GM18868 (cell line): ENCODE results near the gene RPL37A.

ENCODE experiments used
- ATAC-seq: cut with Tn5 transposase; IDR thresholded peaks from one replicate; pipeline ENCODE4 v1.9.1; 2021; ENCODE audit warnings: mild to moderate bottlenecking, moderate library complexity; ENCODE audit not compliant: unreplicated experiment

The RPL37A gene

DNA sequence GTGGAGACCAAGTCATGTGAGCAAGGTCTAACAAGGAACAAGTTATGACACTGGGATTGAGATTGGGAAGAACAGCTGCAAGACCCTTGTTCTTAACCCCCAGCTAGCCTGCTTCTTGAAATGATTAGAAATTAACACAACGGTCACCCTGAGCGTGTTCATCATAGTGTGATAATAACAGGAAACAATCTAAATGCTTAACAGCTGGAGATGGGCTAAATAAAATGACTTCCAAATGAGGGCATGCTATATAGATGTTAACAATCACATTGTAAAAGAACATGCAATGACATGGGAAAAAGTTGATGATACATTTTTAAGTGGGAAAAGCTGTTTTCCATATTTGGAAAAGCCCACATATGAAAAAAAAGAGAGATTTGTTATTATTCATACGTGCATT lies 47.6 kb downstream of the RPL37A start:
- no peak for ATAC-seq

DNA sequence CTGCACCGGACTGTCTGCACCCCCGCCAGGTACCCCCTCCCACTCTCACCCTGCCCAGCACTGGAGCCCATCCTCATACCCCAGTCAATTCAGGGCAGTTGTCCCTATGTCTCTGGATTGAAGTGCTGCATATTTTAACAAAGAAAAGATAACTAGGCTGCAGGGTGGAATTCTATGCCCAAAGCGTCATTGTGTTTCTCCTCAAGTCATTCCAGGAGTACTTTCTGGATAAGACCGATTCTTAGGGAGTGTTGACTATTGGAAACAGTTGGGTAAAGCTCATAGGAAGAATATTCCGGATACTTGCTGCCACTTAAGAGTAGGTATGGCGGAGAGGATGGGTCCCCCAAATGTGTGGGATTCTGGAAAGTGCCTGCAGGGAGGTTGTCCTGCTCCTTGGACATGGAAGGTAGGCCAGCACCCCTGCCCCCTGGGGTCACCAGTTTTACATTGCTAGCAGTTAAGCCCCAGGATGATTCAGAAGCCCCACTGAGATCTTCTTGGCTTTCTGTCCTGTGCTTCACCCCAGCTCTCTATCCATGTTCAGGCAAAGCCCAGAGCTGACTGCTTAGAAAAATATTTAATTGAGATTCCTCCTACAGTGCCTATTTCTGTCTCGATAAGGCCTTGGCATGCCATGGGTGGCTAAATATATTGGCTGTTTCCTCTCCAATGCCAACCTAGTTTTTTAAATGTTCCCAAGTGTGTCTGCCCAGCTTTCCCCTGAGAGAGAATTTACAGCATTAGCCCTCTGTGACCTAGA lies 48.2 kb downstream of the RPL37A start:
- no peak for ATAC-seq

DNA sequence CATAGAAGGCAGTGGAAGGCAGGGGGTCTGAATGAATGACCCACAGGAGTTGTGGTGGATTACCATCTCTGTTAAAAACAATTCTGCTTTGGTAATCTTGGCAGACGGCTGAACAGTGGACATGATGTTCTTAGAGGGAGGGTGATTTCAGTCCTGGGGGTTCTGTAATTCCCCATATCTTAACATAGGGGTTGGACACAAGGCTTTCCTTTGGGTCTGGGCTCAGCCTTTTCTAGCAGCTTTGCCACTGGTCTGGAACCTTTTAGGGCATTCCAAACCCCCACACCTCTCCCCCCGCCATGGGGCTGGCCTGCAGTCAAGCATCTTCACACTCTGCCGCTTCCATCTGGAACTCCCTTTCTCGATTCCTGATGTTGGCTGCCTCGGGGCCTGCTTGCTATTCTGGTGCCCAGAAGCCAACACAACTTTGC lies 50.3 kb downstream of the RPL37A start:
- no peak for ATAC-seq

DNA sequence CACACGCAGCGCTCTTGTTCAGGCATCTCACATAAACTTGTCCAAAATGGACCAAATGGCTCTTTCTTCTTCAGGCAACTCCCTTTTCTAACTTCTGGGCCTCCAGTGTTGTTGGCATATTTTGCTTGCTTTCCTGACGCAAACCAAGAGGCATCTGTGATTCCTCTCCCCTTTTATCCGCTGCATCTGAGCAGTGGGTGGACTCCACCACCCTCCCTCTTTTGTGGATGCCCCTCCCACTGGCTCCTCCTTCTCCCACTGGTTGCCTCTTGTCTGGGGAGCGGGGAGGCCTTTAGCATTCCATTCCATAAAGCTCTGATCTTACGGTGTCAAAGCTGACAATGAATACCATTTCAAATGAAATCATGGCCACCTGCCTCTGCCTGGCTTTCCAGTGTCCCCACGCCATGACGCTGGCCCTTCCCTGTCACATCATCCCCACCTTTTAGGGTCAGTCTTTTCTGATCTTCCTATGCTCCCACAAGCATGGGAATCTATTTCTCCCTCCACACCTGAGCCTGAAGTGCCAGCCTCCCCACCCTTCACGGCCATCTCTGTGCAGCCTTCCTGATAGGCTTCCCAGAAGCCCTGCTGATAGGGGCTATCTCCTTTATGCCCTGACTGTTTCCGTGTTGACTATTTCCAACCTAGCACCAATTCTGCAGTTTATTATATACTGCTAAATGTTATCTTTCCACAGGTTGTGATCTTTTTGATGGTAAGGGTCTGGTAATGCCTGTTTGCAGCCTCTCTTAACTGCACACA lies 51.5 kb downstream of the RPL37A start:
- no peak for ATAC-seq

DNA sequence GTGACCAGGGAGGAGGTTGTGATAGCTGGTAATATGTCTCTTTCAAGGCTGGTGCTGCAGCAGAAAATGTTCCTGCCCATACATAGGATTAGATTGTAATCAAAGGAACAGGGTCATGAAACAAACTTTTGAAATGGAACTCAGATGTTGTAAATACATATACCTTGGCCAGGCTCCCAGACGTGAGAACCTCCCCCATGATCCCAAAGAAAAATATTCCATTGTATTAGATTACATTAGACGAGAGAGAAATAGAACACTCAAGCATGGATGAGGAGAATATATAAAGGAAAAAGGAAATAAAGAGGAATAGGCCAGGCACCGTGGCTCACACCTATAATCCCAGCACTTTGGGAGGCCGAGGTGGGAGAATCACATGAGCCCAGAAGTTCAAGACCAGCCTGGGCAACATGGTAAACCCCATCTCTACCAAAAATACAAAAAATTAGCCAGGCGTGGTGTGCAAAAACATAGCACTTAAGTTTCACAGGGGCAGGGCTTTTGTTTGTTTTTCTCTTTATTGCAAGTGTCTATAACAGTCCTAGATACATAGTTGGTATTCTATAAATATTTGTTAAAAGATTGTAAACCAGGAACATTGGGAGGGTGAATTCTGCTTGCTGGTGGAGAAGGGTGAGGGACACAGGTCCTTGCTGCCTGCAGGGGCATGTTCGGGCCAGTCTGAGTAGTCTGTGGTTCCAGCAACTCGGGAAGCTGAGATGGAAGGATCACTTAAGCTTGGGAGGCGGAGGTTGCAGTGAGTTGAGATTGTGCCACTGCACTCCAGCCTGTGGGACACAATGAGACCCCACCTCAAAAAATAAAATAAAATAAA lies 52.8 kb downstream of the RPL37A start:
- no peak for ATAC-seq

DNA sequence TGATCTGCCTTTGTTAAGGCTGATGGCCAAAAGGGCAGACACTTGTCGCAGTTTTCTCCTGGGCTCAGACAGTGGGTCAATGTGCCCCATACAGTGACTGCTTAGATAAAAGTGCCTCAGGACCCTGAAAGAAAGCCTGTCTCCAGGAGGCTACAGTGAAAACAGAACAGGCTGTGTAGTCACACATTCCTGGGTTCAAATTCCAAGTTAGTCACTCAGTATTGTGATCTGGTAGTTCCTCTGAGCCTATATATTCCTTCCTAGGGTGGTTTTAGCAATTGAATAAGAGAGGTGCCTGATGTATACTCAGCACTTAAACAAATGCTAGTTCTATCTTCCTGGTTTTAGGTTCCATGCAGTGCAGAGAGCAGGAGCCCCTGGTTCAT lies 54.4 kb downstream of the RPL37A start:
- no peak for ATAC-seq
